NB4 (cell line): ENCODE measurements around the gene PDE4A.

Source experiments
- CTCF ChIP-seq: IDR thresholded peaks from one replicate; pipeline ENCODE4 v1.5.1; 2012; ENCODE audit warnings: low read depth, low read length
- MAX ChIP-seq: IDR thresholded peaks from 2 replicates; pipeline ENCODE4 v1.6.1; 2011; ENCODE audit warnings: low read depth, low read length
- POLR2A ChIP-seq: IDR thresholded peaks from 2 replicates; pipeline ENCODE4 v1.6.1; 2011; ENCODE audit warnings: mild to moderate bottlenecking; ENCODE audit not compliant: insufficient read length; ENCODE audit errors: extremely low read depth

- TF ChIP-seq POLR2A (no peak), CTCF (no peak), MAX (no peak)
These were observed 54.7 kb downstream of the PDE4A start for GRCh38 chr19:10474962-10475451.
